Panc1 (cell line): ENCODE data around the gene NPIPB12. TPM values are rescaled to one million over a fixed set of nuclear protein-coding genes. Genes with fewer than 3 reads are reported as not detected.

Experiments
- total RNA-seq: library from RNA; stranded (reverse); gene quantifications from one replicate; pipeline ENCODE4 v1.2.1, GENCODE V29; 2021; ENCODE audit not compliant: unreplicated experiment

NPIPB12 gene
- total RNA-seq, 1 experiment from 2014 or later, result 55.3 TPM

Other genes starting within 250 kb of the NPIPB12 start
- 2.7 TPM for gene NPIPB11, start 99.7 kb downstream of the NPIPB12 start, total RNA-seq
- gene BOLA2, start 52.1 kb downstream of the NPIPB12 start, total RNA-seq, result 8.5 TPM
- gene SLX1B, start 51.9 kb downstream of the NPIPB12 start, total RNA-seq, result 48.3 TPM
- 1.2 TPM for gene SULT1A4, start 46.5 kb downstream of the NPIPB12 start, total RNA-seq
- 1.3 TPM for gene SPN, start 156.8 kb upstream of the NPIPB12 start, total RNA-seq
- 27.9 TPM for gene QPRT, start 172.8 kb upstream of the NPIPB12 start, total RNA-seq
- 0.18 TPM for gene C16orf54, start 239.6 kb upstream of the NPIPB12 start, total RNA-seq